ENCODE results near the gene MAP2K4. TPM values are rescaled to one million over a fixed set of nuclear protein-coding genes. Genes with fewer than 3 reads are reported as not detected.
"Not testable (repeated sequence)": the region's sequence is repeated elsewhere in the genome, so short reads cannot be mapped to it uniquely, and the experiment has no call there.

Gene MAP2K4
- total RNA-seq, 3 donors from 2014 or later, result 32.2 to 39.3 (median 33.1) TPM

- ATAC-seq (no peak), DNase-seq (no peak)
- H3K4me3 Mint-ChIP-seq, result no peak overlapping the region
- no peaks in the 10 kb centered on the region for H3K27me3 Mint-ChIP-seq (ENCODE audit: low read depth)
- H3K4me1 Mint-ChIP-seq (ENCODE audit: low read depth), result no peaks in the 10 kb centered on the region
- no peaks in the 10 kb centered on the region for H3K9me3 Mint-ChIP-seq
- H3K36me3 Mint-ChIP-seq (ENCODE audit: insufficient read depth), result peaks cover 72% of the 10 kb centered on the region
Observed at GRCh38 chr17:12127667-12128066, 107.0 kb downstream of the MAP2K4 start.

GRCh38 chr17:12128946-12129345 lies 108.3 kb downstream of the MAP2K4 start:
- DNase-seq, result no peak
- H3K9me3 Mint-ChIP-seq, result no peaks in the 10 kb centered on the region
- H3K4me1 Mint-ChIP-seq (ENCODE audit: low read depth), result no peaks in the 10 kb centered on the region
- peaks cover 68% of the 10 kb centered on the region for H3K36me3 Mint-ChIP-seq (ENCODE audit: insufficient read depth)
- H3K4me3 Mint-ChIP-seq, result no peak overlapping the region
- no peak for ATAC-seq
- no peaks in the 10 kb centered on the region for H3K27me3 Mint-ChIP-seq (ENCODE audit: low read depth)

- H3K4me3 Mint-ChIP-seq, result no peak overlapping the region
- no peaks in the 10 kb centered on the region for H3K27me3 Mint-ChIP-seq (ENCODE audit: low read depth)
- DNase-seq, result no peak
- H3K36me3 Mint-ChIP-seq (ENCODE audit: insufficient read depth), result peaks cover 67% of the 10 kb centered on the region
- ATAC-seq, result no peak
- no peaks in the 10 kb centered on the region for H3K4me1 Mint-ChIP-seq (ENCODE audit: low read depth)
- peaks cover 13% of the 10 kb centered on the region for H3K9me3 Mint-ChIP-seq
Observed at GRCh38 chr17:12133183-12133582, 112.5 kb downstream of the MAP2K4 start.

- Mint-ChIP-seq H3K4me1 (ENCODE audit: low read depth) (no peaks in the 10 kb centered on the region), H3K27me3 (ENCODE audit: low read depth) (no peaks in the 10 kb centered on the region), H3K36me3 (ENCODE audit: insufficient read depth) (peaks cover 67% of the 10 kb centered on the region), H3K9me3 (peaks cover 13% of the 10 kb centered on the region), H3K4me3 (no peak overlapping the region)
- ATAC-seq (no peak), DNase-seq (no peak)
Observed at GRCh38 chr17:12134101-12134500, 113.4 kb downstream of the MAP2K4 start.

- Mint-ChIP-seq H3K4me1 (ENCODE audit: low read depth) (no peaks in the 10 kb centered on the region), H3K36me3 (ENCODE audit: insufficient read depth) (peaks cover 63% of the 10 kb centered on the region)
Observed at GRCh38 chr17:12134587-12134986, 113.9 kb downstream of the MAP2K4 start.

GRCh38 chr17:12136243-12136642 lies 115.6 kb downstream of the MAP2K4 start:
- H3K4me1 Mint-ChIP-seq (ENCODE audit: low read depth), result no peaks in the 10 kb centered on the region
- H3K27me3 Mint-ChIP-seq (ENCODE audit: low read depth), result no peaks in the 10 kb centered on the region
- DNase-seq (no peak), ATAC-seq (no peak)
- no peak overlapping the region for H3K4me3 Mint-ChIP-seq
- peaks cover 71% of the 10 kb centered on the region for H3K36me3 Mint-ChIP-seq (ENCODE audit: insufficient read depth)
- H3K9me3 Mint-ChIP-seq, result peaks cover 13% of the 10 kb centered on the region

More at GRCh38 chr17:12134587-12134986, 113.9 kb downstream of the MAP2K4 start:
- Mint-ChIP-seq H3K9me3 (peaks cover 13% of the 10 kb centered on the region), H3K27me3 (ENCODE audit: low read depth) (no peaks in the 10 kb centered on the region), H3K4me3 (no peak overlapping the region)
- DNase-seq (no peak), ATAC-seq (no peak)

GRCh38 chr17:12136646-12137045 lies 116.0 kb downstream of the MAP2K4 start:
- Mint-ChIP-seq H3K36me3 (ENCODE audit: insufficient read depth) (peaks cover 72% of the 10 kb centered on the region), H3K4me3 (no peak overlapping the region), H3K4me1 (ENCODE audit: low read depth) (no peaks in the 10 kb centered on the region), H3K9me3 (peaks cover 13% of the 10 kb centered on the region), H3K27me3 (ENCODE audit: low read depth) (no peaks in the 10 kb centered on the region)
- no peak for DNase-seq
- ATAC-seq, result no peak

- H3K4me3 Mint-ChIP-seq, result no peak overlapping the region
- peaks cover 75% of the 10 kb centered on the region for H3K36me3 Mint-ChIP-seq (ENCODE audit: insufficient read depth)
- DNase-seq (no peak), ATAC-seq (no peak)
- no peaks in the 10 kb centered on the region for H3K27me3 Mint-ChIP-seq (ENCODE audit: low read depth)
- H3K4me1 Mint-ChIP-seq (ENCODE audit: low read depth), result no peaks in the 10 kb centered on the region
- peaks cover 13% of the 10 kb centered on the region for H3K9me3 Mint-ChIP-seq
Observed at GRCh38 chr17:12137859-12138258, 117.2 kb downstream of the MAP2K4 start.

- DNase-seq (no peak), ATAC-seq (no peak)
- H3K27me3 Mint-ChIP-seq (ENCODE audit: low read depth), result no peaks in the 10 kb centered on the region
- no peaks in the 10 kb centered on the region for H3K4me1 Mint-ChIP-seq (ENCODE audit: low read depth)
- H3K9me3 Mint-ChIP-seq, result peaks cover 13% of the 10 kb centered on the region
- H3K36me3 Mint-ChIP-seq (ENCODE audit: insufficient read depth), result peaks cover 81% of the 10 kb centered on the region
- no peak overlapping the region for H3K4me3 Mint-ChIP-seq
Observed at GRCh38 chr17:12140685-12141084, 120.0 kb downstream of the MAP2K4 start.

- not testable (repeated sequence) for DNase-seq; H3K36me3 Mint-ChIP-seq (ENCODE audit: insufficient read depth); H3K4me1 Mint-ChIP-seq (ENCODE audit: low read depth); ATAC-seq; H3K4me3 Mint-ChIP-seq; H3K27me3 Mint-ChIP-seq (ENCODE audit: low read depth)
- peaks cover 27% of the 10 kb centered on the region for H3K9me3 Mint-ChIP-seq
Observed at GRCh38 chr17:12162187-12162586, 141.5 kb downstream of the MAP2K4 start.

- H3K9me3 Mint-ChIP-seq, result peaks cover 15% of the 10 kb centered on the region
- peaks cover 4% of the 10 kb centered on the region for H3K27me3 Mint-ChIP-seq (ENCODE audit: low read depth)
- ATAC-seq, result no peak
- no peak overlapping the region for H3K4me3 Mint-ChIP-seq
- no peaks in the 10 kb centered on the region for H3K4me1 Mint-ChIP-seq (ENCODE audit: low read depth)
- DNase-seq, result no peak
- no peaks in the 10 kb centered on the region for H3K36me3 Mint-ChIP-seq (ENCODE audit: insufficient read depth)
Observed at GRCh38 chr17:12164085-12164484, 143.4 kb downstream of the MAP2K4 start.

- no peak for ATAC-seq
- Mint-ChIP-seq H3K4me3 (no peak overlapping the region), H3K36me3 (ENCODE audit: insufficient read depth) (no peaks in the 10 kb centered on the region), H3K27me3 (ENCODE audit: low read depth) (peaks cover 3% of the 10 kb centered on the region), H3K9me3 (no peaks in the 10 kb centered on the region), H3K4me1 (ENCODE audit: low read depth) (no peaks in the 10 kb centered on the region)
- DNase-seq, result no peak
Observed at GRCh38 chr17:12178644-12179330, 158.1 kb downstream of the MAP2K4 start.

GRCh38 chr17:12180644-12181261 lies 160.1 kb downstream of the MAP2K4 start:
- no peak for ATAC-seq
- no peaks in the 10 kb centered on the region for H3K4me1 Mint-ChIP-seq (ENCODE audit: low read depth)
- H3K36me3 Mint-ChIP-seq (ENCODE audit: insufficient read depth), result no peaks in the 10 kb centered on the region
- H3K27me3 Mint-ChIP-seq (ENCODE audit: low read depth), result no peaks in the 10 kb centered on the region
- H3K9me3 Mint-ChIP-seq, result no peaks in the 10 kb centered on the region
- H3K4me3 Mint-ChIP-seq, result no peak overlapping the region
- no peak for DNase-seq

GRCh38 chr17:12187658-12188057 lies 167.0 kb downstream of the MAP2K4 start:
- ATAC-seq, result no peak
- Mint-ChIP-seq H3K4me1 (ENCODE audit: low read depth) (no peaks in the 10 kb centered on the region), H3K36me3 (ENCODE audit: insufficient read depth) (no peaks in the 10 kb centered on the region)

GRCh38 chr17:12193144-12193735 lies 172.6 kb downstream of the MAP2K4 start:
- no peak for ATAC-seq
- peaks cover 15% of the 10 kb centered on the region for H3K9me3 Mint-ChIP-seq
- no peaks in the 10 kb centered on the region for H3K36me3 Mint-ChIP-seq (ENCODE audit: insufficient read depth)
- H3K27me3 Mint-ChIP-seq (ENCODE audit: low read depth), result no peaks in the 10 kb centered on the region
- H3K4me1 Mint-ChIP-seq (ENCODE audit: low read depth), result no peaks in the 10 kb centered on the region
- DNase-seq, result no peak
- no peak overlapping the region for H3K4me3 Mint-ChIP-seq

More at GRCh38 chr17:12187658-12188057, 167.0 kb downstream of the MAP2K4 start:
- Mint-ChIP-seq H3K9me3 (peaks cover 26% of the 10 kb centered on the region), H3K4me3 (no peak overlapping the region), H3K27me3 (ENCODE audit: low read depth) (no peaks in the 10 kb centered on the region)
- no peak for DNase-seq

Data from activated T-cell treated with anti-CD3 and anti-CD28 coated beads, Interleukin-2, amount 50 U/mL, for 4 hours (primary cell).